HUES6 (cell line): ENCODE data around the gene CHRNA7.

Experiments used
- H3K27ac ChIP-seq: 2 replicates; pipeline ENCODE4 v1.7.0; 2013; ENCODE audit warnings: low read depth, mild to moderate bottlenecking, low read length, inconsistent platforms
- H3K27me3 ChIP-seq: 2 replicates; pipeline ENCODE4 v1.6.1; 2013; ENCODE audit warnings: low read length; ENCODE audit not compliant: control insufficient read depth, insufficient read depth
- H3K36me3 ChIP-seq: 2 replicates; pipeline ENCODE4 v1.6.1; 2013; ENCODE audit warnings: low read length; ENCODE audit not compliant: control insufficient read depth, insufficient read depth
- H3K4me1 ChIP-seq: 2 replicates; pipeline ENCODE4 v1.6.1; 2013; ENCODE audit warnings: low read length; ENCODE audit not compliant: control insufficient read depth, insufficient read depth
- H3K4me3 ChIP-seq: 2 replicates; pipeline ENCODE4 v1.5.1; 2013; ENCODE audit warnings: low read depth, low read length
- H3K9ac ChIP-seq: one replicate; pipeline ENCODE4 v1.6.1; 2013; ENCODE audit warnings: mild to moderate bottlenecking, low read length
- H3K9me3 ChIP-seq: 2 replicates; pipeline ENCODE4 v1.6.1; 2013; ENCODE audit warnings: low read depth, low read length; ENCODE audit not compliant: control insufficient read depth, insufficient read depth

CHRNA7 gene

DNA sequence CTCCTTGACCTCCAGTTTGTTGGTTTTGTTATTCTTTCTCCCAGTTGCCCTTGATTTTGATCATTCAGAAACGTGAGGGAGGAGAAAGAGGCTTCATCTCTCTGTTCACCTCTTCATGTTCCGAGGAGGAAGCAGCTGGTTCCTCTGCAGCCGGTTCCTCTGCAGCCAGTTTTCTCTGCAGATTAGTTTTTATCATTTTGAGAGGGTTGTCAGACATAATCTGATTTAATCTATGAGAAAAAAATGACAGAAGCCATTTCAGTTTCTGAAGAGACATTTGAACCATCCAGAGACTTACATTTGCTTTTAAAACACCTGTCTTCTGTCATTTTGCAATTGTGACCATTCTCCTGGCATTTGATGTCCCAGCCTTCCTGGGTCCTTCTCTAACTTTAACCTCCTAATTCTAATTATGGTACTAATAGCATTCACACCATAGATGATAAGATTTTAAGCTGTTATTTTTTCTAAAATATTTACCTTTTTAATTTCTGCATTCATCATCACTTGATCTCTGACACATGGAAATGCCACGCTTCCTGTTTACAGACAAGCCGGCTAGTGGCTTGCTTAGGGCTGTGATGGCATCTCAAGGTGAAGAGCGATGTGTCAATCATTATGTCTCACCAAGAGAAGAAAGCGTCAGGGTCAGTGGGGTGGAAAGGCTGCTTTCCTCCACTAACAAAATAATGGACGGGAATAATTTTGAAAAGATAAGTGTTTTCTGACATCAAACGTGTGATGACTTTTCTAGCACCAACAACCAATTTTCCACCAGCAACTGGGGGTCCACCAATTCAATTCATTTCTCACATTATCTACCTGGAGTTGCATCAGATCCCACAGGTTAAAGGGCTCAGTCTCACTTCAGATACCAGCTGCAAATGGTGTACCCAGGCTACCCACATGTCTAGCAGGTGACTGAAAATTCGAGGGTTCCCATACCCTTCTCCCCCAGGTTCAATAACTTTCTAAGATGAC is 76.4 kb downstream of the CHRNA7 start:
- no peak overlapping the region for H3K9ac ChIP-seq
- H3K36me3 ChIP-seq = no peaks in the 10 kb centered on the region
- H3K9me3 ChIP-seq = no peaks in the 10 kb centered on the region
- no peaks in the 10 kb centered on the region for H3K27me3 ChIP-seq
- H3K4me1 ChIP-seq = peaks cover 8% of the 10 kb centered on the region
- H3K4me3 ChIP-seq = no peak overlapping the region
- H3K27ac ChIP-seq = no peak overlapping the region

GRCh38 chr15:32107477-32108080 is 77.3 kb downstream of the CHRNA7 start:
- Histone ChIP-seq H3K27ac (no peak overlapping the region), H3K36me3 (no peaks in the 10 kb centered on the region), H3K27me3 (no peaks in the 10 kb centered on the region), H3K4me3 (no peak overlapping the region), H3K4me1 (peaks cover 8% of the 10 kb centered on the region), H3K9ac (no peak overlapping the region), H3K9me3 (no peaks in the 10 kb centered on the region)

GRCh38 chr15:32108661-32109060 is 78.3 kb downstream of the CHRNA7 start:
- H3K9ac ChIP-seq = no peak overlapping the region
- H3K36me3 ChIP-seq = no peaks in the 10 kb centered on the region
- peaks cover 8% of the 10 kb centered on the region for H3K4me1 ChIP-seq
- H3K4me3 ChIP-seq = no peak overlapping the region
- no peak overlapping the region for H3K27ac ChIP-seq
- H3K27me3 ChIP-seq = no peaks in the 10 kb centered on the region
- no peaks in the 10 kb centered on the region for H3K9me3 ChIP-seq

DNA sequence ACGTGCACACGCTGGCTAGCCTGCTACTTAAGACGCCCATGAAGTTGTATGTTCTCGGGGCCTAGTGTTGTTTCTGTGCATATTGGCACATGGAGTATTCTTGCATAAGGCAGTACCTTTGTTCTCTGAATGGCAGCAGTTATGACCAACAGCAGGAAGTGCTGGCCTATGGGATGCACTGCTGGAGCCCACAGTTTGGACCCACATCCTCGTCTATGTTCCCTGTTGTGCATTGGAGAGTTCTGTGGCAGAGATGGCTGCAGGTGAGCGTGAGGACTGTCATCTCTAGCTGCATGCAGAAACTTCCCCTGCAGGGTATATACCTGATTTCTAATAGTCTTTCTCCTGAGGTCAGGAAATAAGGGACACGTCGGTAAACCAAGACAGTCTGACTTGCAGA is 81.8 kb downstream of the CHRNA7 start:
- Histone ChIP-seq H3K9ac (no peak overlapping the region), H3K27me3 (no peaks in the 10 kb centered on the region), H3K4me3 (no peak overlapping the region), H3K36me3 (no peaks in the 10 kb centered on the region), H3K27ac (no peak overlapping the region), H3K4me1 (peaks cover 8% of the 10 kb centered on the region), H3K9me3 (no peaks in the 10 kb centered on the region)

DNA sequence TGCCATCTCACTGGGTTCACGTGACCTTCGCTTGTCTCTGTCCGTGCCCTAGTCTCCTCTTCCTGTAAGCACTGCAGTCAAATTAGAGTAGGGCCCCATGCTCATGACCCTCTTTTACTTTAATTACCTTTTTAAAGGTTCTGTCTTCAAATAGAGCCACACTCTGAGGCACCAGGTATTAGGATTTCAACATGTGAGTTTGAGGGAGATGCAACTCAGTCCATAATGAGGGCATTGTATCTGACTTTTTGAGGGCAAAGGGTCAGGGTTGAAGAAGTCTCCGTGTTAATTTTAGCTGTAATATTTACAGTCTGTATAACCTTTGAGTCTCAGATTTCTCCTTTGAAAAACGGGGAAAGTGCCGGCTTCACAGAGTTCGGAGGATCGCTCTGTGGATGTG is 82.9 kb downstream of the CHRNA7 start:
- H3K27ac ChIP-seq = no peak overlapping the region
- no peaks in the 10 kb centered on the region for H3K36me3 ChIP-seq
- H3K27me3 ChIP-seq = no peaks in the 10 kb centered on the region

DNA sequence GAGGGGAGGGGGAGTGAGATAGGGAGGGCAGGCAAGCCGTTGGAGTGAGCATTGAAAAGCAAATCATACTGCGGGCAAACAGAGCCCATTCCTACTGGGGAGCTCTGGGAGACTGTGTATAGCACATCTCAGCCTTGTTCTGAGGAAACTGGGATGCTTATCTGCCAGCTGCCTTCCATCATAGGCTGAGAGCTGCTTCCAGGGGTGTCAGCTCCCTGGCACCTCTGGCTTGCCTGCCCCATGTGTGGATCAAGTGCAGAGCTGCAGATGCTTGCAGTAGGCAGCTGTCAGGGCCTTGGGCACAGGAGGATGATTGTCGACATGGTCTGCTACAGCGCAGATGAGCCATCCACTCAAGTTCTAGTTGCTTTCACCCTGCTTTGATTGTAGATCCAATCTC is 86.8 kb downstream of the CHRNA7 start:
- Histone ChIP-seq H3K27ac (no peak overlapping the region), H3K27me3 (no peaks in the 10 kb centered on the region), H3K4me3 (no peak overlapping the region), H3K4me1 (no peaks in the 10 kb centered on the region), H3K9ac (no peak overlapping the region), H3K9me3 (no peaks in the 10 kb centered on the region), H3K36me3 (no peaks in the 10 kb centered on the region)

More for the DNA sequence above, 82.9 kb downstream of the CHRNA7 start:
- Histone ChIP-seq H3K4me3 (no peak overlapping the region), H3K9me3 (no peaks in the 10 kb centered on the region), H3K4me1 (peaks cover under 1% of the 10 kb centered on the region; the same call in 1 of the 2 replicates), H3K9ac (no peak overlapping the region)

GRCh38 chr15:32119286-32119685 is 89.0 kb downstream of the CHRNA7 start:
- no peak overlapping the region for H3K9ac ChIP-seq
- H3K27me3 ChIP-seq = no peaks in the 10 kb centered on the region
- no peak overlapping the region for H3K4me3 ChIP-seq
- no peak overlapping the region for H3K27ac ChIP-seq
- no peaks in the 10 kb centered on the region for H3K4me1 ChIP-seq
- H3K36me3 ChIP-seq = no peaks in the 10 kb centered on the region
- H3K9me3 ChIP-seq = no peaks in the 10 kb centered on the region

DNA sequence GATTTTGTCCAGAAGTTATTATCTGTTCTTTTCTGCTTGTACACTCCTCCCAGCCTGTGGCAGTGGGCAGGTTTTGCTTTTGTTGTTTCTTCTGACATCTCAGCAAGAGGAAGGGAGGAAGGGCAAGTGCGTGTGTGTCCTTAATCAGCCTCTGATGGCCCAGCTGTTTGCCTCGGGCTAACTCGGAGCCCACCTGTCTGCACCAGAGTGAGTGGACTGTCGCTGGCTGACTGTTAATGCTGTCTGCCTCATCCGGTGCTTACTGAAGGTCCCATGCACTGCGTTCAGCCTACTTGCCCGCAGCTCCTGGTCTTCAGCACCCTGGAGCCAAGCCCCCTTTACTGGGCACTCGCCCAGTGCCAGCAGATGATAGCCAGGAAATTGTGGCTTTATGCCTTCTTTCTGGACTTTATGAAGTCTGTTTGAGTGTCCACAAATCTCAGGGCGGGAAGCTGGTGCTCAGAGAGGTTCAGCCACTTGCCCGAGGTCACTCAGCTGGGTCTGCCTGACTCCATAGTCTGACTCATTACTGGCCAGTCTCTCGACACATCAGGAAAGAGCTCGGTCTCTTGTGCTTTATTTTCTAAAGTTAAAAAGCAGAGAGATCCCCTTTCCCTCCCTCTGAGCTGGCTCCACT is 89.5 kb downstream of the CHRNA7 start:
- H3K9me3 ChIP-seq = no peaks in the 10 kb centered on the region
- no peaks in the 10 kb centered on the region for H3K27me3 ChIP-seq
- no peaks in the 10 kb centered on the region for H3K36me3 ChIP-seq
- no peak overlapping the region for H3K27ac ChIP-seq
- H3K4me1 ChIP-seq = no peaks in the 10 kb centered on the region
- H3K9ac ChIP-seq = no peak overlapping the region
- H3K4me3 ChIP-seq = no peak overlapping the region

GRCh38 chr15:32120577-32121383 is 90.5 kb downstream of the CHRNA7 start:
- Histone ChIP-seq H3K27ac (no peak overlapping the region), H3K9me3 (no peaks in the 10 kb centered on the region), H3K27me3 (no peaks in the 10 kb centered on the region), H3K4me3 (no peak overlapping the region), H3K36me3 (no peaks in the 10 kb centered on the region), H3K4me1 (peaks cover 4% of the 10 kb centered on the region; the same call in 1 of the 2 replicates), H3K9ac (no peak overlapping the region)

DNA sequence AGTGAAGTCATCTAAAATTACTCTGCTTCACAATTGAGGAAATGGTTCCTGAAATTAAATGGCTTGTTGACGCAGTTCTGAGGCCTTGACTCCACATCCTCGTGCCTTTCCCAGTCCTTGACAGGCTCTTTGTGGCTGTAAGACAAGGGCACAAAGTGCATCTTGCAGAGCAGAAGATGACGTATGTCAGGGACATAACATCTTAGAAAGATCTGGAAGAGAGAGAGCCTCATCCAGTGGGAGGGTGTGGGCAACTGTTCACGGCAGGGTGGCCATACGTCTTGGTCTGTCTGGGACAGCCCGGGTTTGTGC is 91.0 kb downstream of the CHRNA7 start:
- no peaks in the 10 kb centered on the region for H3K9me3 ChIP-seq
- H3K27ac ChIP-seq = no peak overlapping the region
- no peaks in the 10 kb centered on the region for H3K27me3 ChIP-seq
- H3K9ac ChIP-seq = no peak overlapping the region
- no peaks in the 10 kb centered on the region for H3K36me3 ChIP-seq
- H3K4me3 ChIP-seq = no peak overlapping the region
- H3K4me1 ChIP-seq = peaks cover 7% of the 10 kb centered on the region; the same call in 1 of the 2 replicates
